ENCODE data around the gene BBLN. TPM values are rescaled to one million over a fixed set of nuclear protein-coding genes. Genes with fewer than 3 reads are reported as not detected.

Gene BBLN
- total RNA-seq, 1 donor from 2014 or later = 47.3 TPM

DNA sequence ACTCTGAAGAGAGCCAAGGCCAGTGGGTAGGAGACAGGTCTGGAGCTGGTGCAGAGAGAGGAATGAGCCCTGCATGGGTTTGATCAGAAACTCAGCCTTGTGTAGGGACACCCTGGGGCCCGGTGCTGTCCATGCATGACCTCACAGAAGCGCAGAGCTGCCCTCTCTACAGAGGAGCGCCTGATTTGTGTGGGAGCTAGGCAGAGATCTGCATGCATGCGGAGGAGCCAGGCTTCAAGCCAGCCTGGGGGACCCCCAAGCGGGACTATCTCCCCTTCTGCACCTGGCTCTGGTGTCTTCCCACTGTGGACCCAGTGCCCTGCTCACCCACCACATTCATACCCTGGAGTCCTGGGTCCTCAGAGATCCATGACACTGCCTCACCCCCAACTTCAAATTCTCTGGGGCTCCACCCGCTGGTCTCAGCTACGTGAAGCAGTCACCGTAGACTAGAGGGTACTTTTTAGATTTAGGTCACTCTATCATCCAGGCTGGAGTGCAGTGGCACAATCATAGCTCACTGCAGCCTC lies 13.4 kb upstream of the BBLN start:
- DNase-seq (ENCODE audit: low read depth) (no peak), FAIRE-seq (no peak)
- H3K27me3 ChIP-seq (ENCODE audit: insufficient read depth, low read length) = no peaks in the 10 kb centered on the region
- no peaks in the 10 kb centered on the region for H3K79me2 ChIP-seq (ENCODE audit: insufficient read depth, low read length)
- peaks cover 36% of the 10 kb centered on the region for H3K27me3 Mint-ChIP-seq (ENCODE audit: low read depth, unreplicated experiment)
- H2AFZ ChIP-seq (ENCODE audit: low read depth, low read length) = no peak overlapping the region
- H3K36me3 ChIP-seq (ENCODE audit: insufficient read depth, low read length) = no peaks in the 10 kb centered on the region
- no peaks in the 10 kb centered on the region for H3K9me3 ChIP-seq (ENCODE audit: insufficient read depth, low read depth, low read length)
- H3K9ac ChIP-seq (ENCODE audit: low read length) = no peak overlapping the region
- H3K4me3 Mint-ChIP-seq (ENCODE audit: unreplicated experiment) = no peak overlapping the region
- no peaks in the 10 kb centered on the region for H3K9me3 Mint-ChIP-seq (ENCODE audit: unreplicated experiment)
- H3K4me1 Mint-ChIP-seq (ENCODE audit: low read depth, unreplicated experiment) = peaks cover 6% of the 10 kb centered on the region
- no peak overlapping the region for H3K4me2 ChIP-seq (ENCODE audit: low read length)
- no peak overlapping the region for H3K27ac Mint-ChIP-seq (ENCODE audit: unreplicated experiment)
- H3K4me3 ChIP-seq (ENCODE audit: insufficient read depth, low read depth, low read length) = no peak overlapping the region
- H4K20me1 ChIP-seq (ENCODE audit: insufficient read depth, low read length) = no peaks in the 10 kb centered on the region
- no peaks in the 10 kb centered on the region for H3K4me1 ChIP-seq (ENCODE audit: insufficient read depth, low read length)
- TF ChIP-seq, protein P1, sequence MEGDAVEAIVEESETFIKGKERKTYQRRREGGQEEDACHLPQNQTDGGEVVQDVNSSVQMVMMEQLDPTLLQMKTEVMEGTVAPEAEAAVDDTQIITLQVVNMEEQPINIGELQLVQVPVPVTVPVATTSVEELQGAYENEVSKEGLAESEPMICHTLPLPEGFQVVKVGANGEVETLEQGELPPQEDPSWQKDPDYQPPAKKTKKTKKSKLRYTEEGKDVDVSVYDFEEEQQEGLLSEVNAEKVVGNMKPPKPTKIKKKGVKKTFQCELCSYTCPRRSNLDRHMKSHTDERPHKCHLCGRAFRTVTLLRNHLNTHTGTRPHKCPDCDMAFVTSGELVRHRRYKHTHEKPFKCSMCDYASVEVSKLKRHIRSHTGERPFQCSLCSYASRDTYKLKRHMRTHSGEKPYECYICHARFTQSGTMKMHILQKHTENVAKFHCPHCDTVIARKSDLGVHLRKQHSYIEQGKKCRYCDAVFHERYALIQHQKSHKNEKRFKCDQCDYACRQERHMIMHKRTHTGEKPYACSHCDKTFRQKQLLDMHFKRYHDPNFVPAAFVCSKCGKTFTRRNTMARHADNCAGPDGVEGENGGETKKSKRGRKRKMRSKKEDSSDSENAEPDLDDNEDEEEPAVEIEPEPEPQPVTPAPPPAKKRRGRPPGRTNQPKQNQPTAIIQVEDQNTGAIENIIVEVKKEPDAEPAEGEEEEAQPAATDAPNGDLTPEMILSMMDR (IDR thresholded peaks at IDR 0.05; ENCODE audit: insufficient read depth, low read depth, low read length) = no peak
- no peak for TF ChIP-seq EZH2 (IDR thresholded peaks at IDR 0.05; ENCODE audit: insufficient read depth, low read length)
- no peak overlapping the region for H3K27ac ChIP-seq (ENCODE audit: low read depth, low read length)
- no peaks in the 10 kb centered on the region for H3K36me3 Mint-ChIP-seq (ENCODE audit: low read depth, unreplicated experiment)

DNA sequence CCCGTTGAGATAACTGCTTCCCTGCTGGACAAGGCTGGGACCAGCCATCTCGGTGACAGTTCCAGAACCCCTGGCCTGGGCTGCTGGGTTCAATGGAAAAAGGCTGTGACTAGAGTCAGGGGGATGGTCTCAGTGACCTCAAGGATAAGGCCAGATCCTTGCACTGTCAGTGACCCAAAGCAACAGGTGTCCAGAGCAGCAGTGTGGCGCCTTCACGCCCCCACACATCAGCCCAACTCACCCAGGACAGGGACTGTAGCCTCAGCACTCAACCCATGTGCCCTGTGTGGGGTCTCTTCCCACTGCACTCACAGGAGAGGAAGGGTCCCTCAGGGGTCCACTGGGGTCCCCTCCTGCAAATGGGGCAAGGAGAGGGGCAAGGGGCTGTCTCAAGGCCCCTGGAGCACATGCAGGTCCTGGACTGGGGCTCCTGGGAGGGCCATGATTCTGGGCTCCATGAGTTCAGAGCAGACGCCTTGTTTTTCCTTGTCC lies 11.5 kb upstream of the BBLN start:
- no peak for DNase-seq (ENCODE audit: low read depth)
- Histone ChIP-seq H3K27me3 (ENCODE audit: insufficient read depth, low read length) (no peaks in the 10 kb centered on the region), H3K36me3 (ENCODE audit: insufficient read depth, low read length) (no peaks in the 10 kb centered on the region), H3K4me3 (ENCODE audit: insufficient read depth, low read depth, low read length) (no peak overlapping the region), H2AFZ (ENCODE audit: low read depth, low read length) (no peak overlapping the region), H4K20me1 (ENCODE audit: insufficient read depth, low read length) (no peaks in the 10 kb centered on the region), H3K9me3 (ENCODE audit: insufficient read depth, low read depth, low read length) (no peaks in the 10 kb centered on the region), H3K27ac (ENCODE audit: low read depth, low read length) (no peak overlapping the region), H3K9ac (ENCODE audit: low read length) (no peak overlapping the region), H3K4me1 (ENCODE audit: insufficient read depth, low read length) (no peaks in the 10 kb centered on the region), H3K4me2 (ENCODE audit: low read length) (no peak overlapping the region), H3K79me2 (ENCODE audit: insufficient read depth, low read length) (no peaks in the 10 kb centered on the region)
- no peaks in the 10 kb centered on the region for H3K36me3 Mint-ChIP-seq (ENCODE audit: low read depth, unreplicated experiment)
- no peak overlapping the region for H3K4me3 Mint-ChIP-seq (ENCODE audit: unreplicated experiment)
- FAIRE-seq = no peak
- H3K9me3 Mint-ChIP-seq (ENCODE audit: unreplicated experiment) = no peaks in the 10 kb centered on the region
- H3K27me3 Mint-ChIP-seq (ENCODE audit: low read depth, unreplicated experiment) = peaks cover 42% of the 10 kb centered on the region
- H3K27ac Mint-ChIP-seq (ENCODE audit: unreplicated experiment) = no peak overlapping the region
- H3K4me1 Mint-ChIP-seq (ENCODE audit: low read depth, unreplicated experiment) = peaks cover 6% of the 10 kb centered on the region
- no peak for TF ChIP-seq EZH2 (IDR thresholded peaks at IDR 0.05; ENCODE audit: insufficient read depth, low read length)

DNA sequence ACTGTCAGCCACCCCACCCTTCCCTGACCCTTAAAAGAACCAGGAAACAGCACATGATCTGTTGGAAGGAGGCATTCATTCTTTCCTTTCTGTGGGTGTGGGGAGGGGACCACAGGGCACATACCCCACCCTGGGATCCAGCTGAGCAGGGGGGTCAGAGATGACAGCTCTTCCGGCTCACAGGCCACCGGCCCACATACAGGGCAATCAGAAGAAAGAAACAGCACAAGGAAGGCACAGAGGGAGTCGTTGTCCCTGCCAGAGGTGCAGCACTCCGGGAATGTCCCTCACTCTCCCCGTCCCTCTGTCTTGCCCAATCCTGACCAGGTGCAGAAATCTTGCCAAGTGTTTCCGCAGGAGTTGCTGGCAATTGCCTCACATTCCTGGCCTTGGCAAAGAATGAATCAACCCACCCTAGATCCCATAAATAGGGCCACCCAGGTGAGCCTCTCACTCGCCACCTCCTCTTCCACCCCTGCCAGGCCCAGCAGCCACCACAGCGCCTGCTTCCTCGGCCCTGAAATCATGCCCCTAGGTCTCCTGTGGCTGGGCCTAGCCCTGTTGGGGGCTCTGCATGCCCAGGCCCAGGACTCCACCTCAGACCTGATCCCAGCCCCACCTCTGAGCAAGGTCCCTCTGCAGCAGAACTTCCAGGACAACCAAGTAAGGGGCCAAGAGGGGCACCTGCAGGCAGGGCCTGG lies 10.9 kb upstream of the BBLN start, which contains the start of gene LCN2:
TSS of gene LCN2 (plus strand) at position 453 of the 701 bp plus-strand sequence. CDS start at position 526, 73 bp downstream.
- H3K36me3 ChIP-seq (ENCODE audit: insufficient read depth, low read length) = no peaks in the 10 kb centered on the region
- DNase-seq (ENCODE audit: low read depth) = no peak
- no peak within 1 kb of the TSS for H2AFZ ChIP-seq (ENCODE audit: low read depth, low read length)
- H3K4me1 ChIP-seq (ENCODE audit: insufficient read depth, low read length) = no peaks in the 10 kb centered on the region
- H3K27ac Mint-ChIP-seq (ENCODE audit: unreplicated experiment) = no peak within 1 kb of the TSS
- FAIRE-seq = no peak
- peaks cover 41% of the 10 kb centered on the region for H3K27me3 Mint-ChIP-seq (ENCODE audit: low read depth, unreplicated experiment)
- no peak within 1 kb of the TSS for H3K27ac ChIP-seq (ENCODE audit: low read depth, low read length)
- H3K4me2 ChIP-seq (ENCODE audit: low read length) = no peak within 1 kb of the TSS
- no peaks in the 10 kb centered on the region for H3K9me3 Mint-ChIP-seq (ENCODE audit: unreplicated experiment)
- no peaks in the 10 kb centered on the region for H3K9me3 ChIP-seq (ENCODE audit: insufficient read depth, low read depth, low read length)
- peaks cover 6% of the 10 kb centered on the region for H3K4me1 Mint-ChIP-seq (ENCODE audit: low read depth, unreplicated experiment)
- H3K79me2 ChIP-seq (ENCODE audit: insufficient read depth, low read length) = no peaks in the 10 kb centered on the region
- no peaks in the 10 kb centered on the region for H3K36me3 Mint-ChIP-seq (ENCODE audit: low read depth, unreplicated experiment)
- no peaks in the 10 kb centered on the region for H3K27me3 ChIP-seq (ENCODE audit: insufficient read depth, low read length)
- H3K4me3 Mint-ChIP-seq (ENCODE audit: unreplicated experiment) = no peak within 1 kb of the TSS
- no peak within 1 kb of the TSS for H3K9ac ChIP-seq (ENCODE audit: low read length)
- no peak for TF ChIP-seq EZH2 (IDR thresholded peaks at IDR 0.05; ENCODE audit: insufficient read depth, low read length)
- TF ChIP-seq, protein P1 (IDR thresholded peaks at IDR 0.05; ENCODE audit: insufficient read depth, low read depth, low read length) = no peak
- H3K4me3 ChIP-seq (ENCODE audit: insufficient read depth, low read depth, low read length) = no peak within 1 kb of the TSS
- H4K20me1 ChIP-seq (ENCODE audit: insufficient read depth, low read length) = no peaks in the 10 kb centered on the region

Measured in astrocyte (in vitro differentiated cells and primary cell).